ENCODE results near the gene OTOP3. TPM values are rescaled to one million over a fixed set of nuclear protein-coding genes. Genes with fewer than 3 reads are reported as not detected.

The OTOP3 gene
- total RNA-seq, 1 experiment from 2014 or later, result not detected

GRCh38 chr17:74945543-74945942, 9.8 kb downstream of the OTOP3 start:
- no peak overlapping the region for H3K4me2 ChIP-seq (ENCODE audit: insufficient read depth, insufficient read length, low read length)
- no peak overlapping the region for H3K27ac Mint-ChIP-seq
- no peaks in the 10 kb centered on the region for H3K23me2 ChIP-seq (ENCODE audit: insufficient read length, low read depth, low read length, poor library complexity, severe bottlenecking)
- H3K79me1 ChIP-seq (ENCODE audit: insufficient read depth, low read depth, low read length, poor library complexity, severe bottlenecking), result no peaks in the 10 kb centered on the region
- no peaks in the 10 kb centered on the region for H4K20me1 ChIP-seq (ENCODE audit: control insufficient read depth, insufficient read depth, insufficient read length)
- H4K8ac ChIP-seq (replicated peaks; ENCODE audit: insufficient read length, low read depth, low read length), result no peak overlapping the region
- no peaks in the 10 kb centered on the region; the same call in 1 of the 2 replicates for H3K27me3 ChIP-seq (ENCODE audit: insufficient read depth, low read length)
- no peaks in the 10 kb centered on the region; the same call in 1 of the 2 replicates for H3K4me1 ChIP-seq (ENCODE audit: insufficient read depth, low read length)
- no peak overlapping the region for H3K4me3 Mint-ChIP-seq
- H3K36me3 Mint-ChIP-seq (ENCODE audit: insufficient read depth in 1 of 3, low read depth in 3 of 3), result no peaks in the 10 kb centered on the region
- no CpG with 5 or more reads among the region's 6 CpGs for WGBS (ENCODE audit: extremely low coverage, insufficient read length, low lambda C conversion rate)
- H2BK15ac ChIP-seq (ENCODE audit: low read depth, low read length), result no peak overlapping the region
- no peak overlapping the region for H3K14ac ChIP-seq (ENCODE audit: insufficient read depth, low read length)
- no peak overlapping the region for H3K4ac ChIP-seq (ENCODE audit: low read depth, low read length)
- no peak overlapping the region for H2BK120ac ChIP-seq (ENCODE audit: low read depth, low read length, poor library complexity, severe bottlenecking)
- H2BK12ac ChIP-seq (ENCODE audit: insufficient read length, low read depth, low read length), result no peak overlapping the region
- H3T11ph ChIP-seq (ENCODE audit: low read length), result no peak overlapping the region
- H4K5ac ChIP-seq (ENCODE audit: insufficient read length, low read depth, low read length), result no peak overlapping the region
- peaks cover 43% of the 10 kb centered on the region for H3K27me3 Mint-ChIP-seq (ENCODE audit: low read depth)
- no peak for DNase-seq
- TF ChIP-seq, protein P1, sequence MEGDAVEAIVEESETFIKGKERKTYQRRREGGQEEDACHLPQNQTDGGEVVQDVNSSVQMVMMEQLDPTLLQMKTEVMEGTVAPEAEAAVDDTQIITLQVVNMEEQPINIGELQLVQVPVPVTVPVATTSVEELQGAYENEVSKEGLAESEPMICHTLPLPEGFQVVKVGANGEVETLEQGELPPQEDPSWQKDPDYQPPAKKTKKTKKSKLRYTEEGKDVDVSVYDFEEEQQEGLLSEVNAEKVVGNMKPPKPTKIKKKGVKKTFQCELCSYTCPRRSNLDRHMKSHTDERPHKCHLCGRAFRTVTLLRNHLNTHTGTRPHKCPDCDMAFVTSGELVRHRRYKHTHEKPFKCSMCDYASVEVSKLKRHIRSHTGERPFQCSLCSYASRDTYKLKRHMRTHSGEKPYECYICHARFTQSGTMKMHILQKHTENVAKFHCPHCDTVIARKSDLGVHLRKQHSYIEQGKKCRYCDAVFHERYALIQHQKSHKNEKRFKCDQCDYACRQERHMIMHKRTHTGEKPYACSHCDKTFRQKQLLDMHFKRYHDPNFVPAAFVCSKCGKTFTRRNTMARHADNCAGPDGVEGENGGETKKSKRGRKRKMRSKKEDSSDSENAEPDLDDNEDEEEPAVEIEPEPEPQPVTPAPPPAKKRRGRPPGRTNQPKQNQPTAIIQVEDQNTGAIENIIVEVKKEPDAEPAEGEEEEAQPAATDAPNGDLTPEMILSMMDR (conservative IDR thresholded peaks at IDR 0.05), result no peak
- no peak overlapping the region for H3K27ac ChIP-seq (ENCODE audit: insufficient read length, low read depth, low read length)
- peaks cover 22 to 31% of the 10 kb centered on the region in 2 experiments for H3K4me1 Mint-ChIP-seq
- no peak overlapping the region for H3K56ac ChIP-seq (ENCODE audit: insufficient read length, low read depth, low read length)
- H2BK5ac ChIP-seq (ENCODE audit: insufficient read length, low read length), result no peak overlapping the region
- H3K9me3 Mint-ChIP-seq, result no peaks in the 10 kb centered on the region
- no peak overlapping the region for H3K9ac ChIP-seq (ENCODE audit: extremely low read depth, insufficient read length, low read length)
- no peak overlapping the region for H4K91ac ChIP-seq (ENCODE audit: insufficient read length, low read depth, low read length)
- no peaks in the 10 kb centered on the region for H3K79me2 ChIP-seq (ENCODE audit: insufficient read depth, low read length)
- H3K18ac ChIP-seq (ENCODE audit: insufficient read length, low read depth, low read length), result no peak overlapping the region
- H3K9me3 ChIP-seq (ENCODE audit: control insufficient read depth, low read depth, low read length), result no peaks in the 10 kb centered on the region
- no peak overlapping the region for H3K23ac ChIP-seq (ENCODE audit: insufficient read length, low read depth, low read length)
- H2AK5ac ChIP-seq (ENCODE audit: insufficient read length, low read length), result no peak overlapping the region
- no peak overlapping the region for H2AFZ ChIP-seq (ENCODE audit: low read length)
- H2BK20ac ChIP-seq (ENCODE audit: low read depth, low read length, poor library complexity, severe bottlenecking), result no peak overlapping the region

Data from H9 (cell line).